ENCODE data around the gene PTX4.

DNA sequence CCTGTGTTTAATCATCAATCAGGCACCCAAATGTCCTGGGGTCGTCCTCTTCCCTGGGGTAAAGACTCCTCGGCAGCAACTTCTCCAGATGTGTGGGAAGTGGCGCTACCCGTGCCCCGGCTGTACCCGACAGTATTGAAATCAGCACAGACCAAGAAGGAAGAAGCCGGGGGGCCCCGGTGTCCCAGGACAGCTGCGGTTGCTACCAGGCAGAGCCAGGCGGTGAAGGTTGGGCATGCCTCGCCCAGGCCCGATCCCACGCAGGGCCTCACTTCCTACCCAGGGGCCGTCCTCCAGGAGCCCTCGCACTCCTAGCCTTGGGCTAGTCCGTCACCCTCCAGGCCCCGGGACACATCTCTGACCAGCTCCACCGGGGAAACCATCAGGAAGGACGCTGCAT lies 35.4 kb downstream of the PTX4 start:
- TF ChIP-seq EP300 (IDR thresholded peaks at IDR 0.05; ENCODE audit: borderline replicate concordance) (no peak), TAF1 (IDR thresholded peaks at IDR 0.05; ENCODE audit: low read depth) (no peak), TCF12 (IDR thresholded peaks at IDR 0.05; ENCODE audit: low read depth) (no peak), TEAD4 (IDR thresholded peaks at IDR 0.05) (no peak), CEBPB (IDR thresholded peaks at IDR 0.05) (no peak), EGR1 (IDR thresholded peaks at IDR 0.05) (no peak), CREB1 (IDR thresholded peaks at IDR 0.05; ENCODE audit: low read depth) (no peak)
- TF ChIP-seq, protein P1, sequence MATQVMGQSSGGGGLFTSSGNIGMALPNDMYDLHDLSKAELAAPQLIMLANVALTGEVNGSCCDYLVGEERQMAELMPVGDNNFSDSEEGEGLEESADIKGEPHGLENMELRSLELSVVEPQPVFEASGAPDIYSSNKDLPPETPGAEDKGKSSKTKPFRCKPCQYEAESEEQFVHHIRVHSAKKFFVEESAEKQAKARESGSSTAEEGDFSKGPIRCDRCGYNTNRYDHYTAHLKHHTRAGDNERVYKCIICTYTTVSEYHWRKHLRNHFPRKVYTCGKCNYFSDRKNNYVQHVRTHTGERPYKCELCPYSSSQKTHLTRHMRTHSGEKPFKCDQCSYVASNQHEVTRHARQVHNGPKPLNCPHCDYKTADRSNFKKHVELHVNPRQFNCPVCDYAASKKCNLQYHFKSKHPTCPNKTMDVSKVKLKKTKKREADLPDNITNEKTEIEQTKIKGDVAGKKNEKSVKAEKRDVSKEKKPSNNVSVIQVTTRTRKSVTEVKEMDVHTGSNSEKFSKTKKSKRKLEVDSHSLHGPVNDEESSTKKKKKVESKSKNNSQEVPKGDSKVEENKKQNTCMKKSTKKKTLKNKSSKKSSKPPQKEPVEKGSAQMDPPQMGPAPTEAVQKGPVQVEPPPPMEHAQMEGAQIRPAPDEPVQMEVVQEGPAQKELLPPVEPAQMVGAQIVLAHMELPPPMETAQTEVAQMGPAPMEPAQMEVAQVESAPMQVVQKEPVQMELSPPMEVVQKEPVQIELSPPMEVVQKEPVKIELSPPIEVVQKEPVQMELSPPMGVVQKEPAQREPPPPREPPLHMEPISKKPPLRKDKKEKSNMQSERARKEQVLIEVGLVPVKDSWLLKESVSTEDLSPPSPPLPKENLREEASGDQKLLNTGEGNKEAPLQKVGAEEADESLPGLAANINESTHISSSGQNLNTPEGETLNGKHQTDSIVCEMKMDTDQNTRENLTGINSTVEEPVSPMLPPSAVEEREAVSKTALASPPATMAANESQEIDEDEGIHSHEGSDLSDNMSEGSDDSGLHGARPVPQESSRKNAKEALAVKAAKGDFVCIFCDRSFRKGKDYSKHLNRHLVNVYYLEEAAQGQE (IDR thresholded peaks at IDR 0.05; ENCODE audit: low read depth): no peak
- TF ChIP-seq, protein P2, sequence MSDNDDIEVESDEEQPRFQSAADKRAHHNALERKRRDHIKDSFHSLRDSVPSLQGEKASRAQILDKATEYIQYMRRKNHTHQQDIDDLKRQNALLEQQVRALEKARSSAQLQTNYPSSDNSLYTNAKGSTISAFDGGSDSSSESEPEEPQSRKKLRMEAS (IDR thresholded peaks at IDR 0.05): no peak
